Tibial artery (tissue), 4 donors: Measurements from ENCODE around the gene ANAPC13.
A peak's percentile ranks its signal among the peaks of the same experiment; 100 is the strongest.

ENCODE experiments used
- DNase-seq, 2 donors: peaks; one replicate each; pipeline ENCODE4 v3.0.0-alpha.2; 2019
- H3K27ac ChIP-seq, 2 donors: fragments of 200-600 bp; sonication (generic) in 1 of 2; 1 replicate in 1 of 2; 2 replicates in 1 of 2; pipeline ENCODE4 v1.5.1; 2018 to 2019; ENCODE audit warnings: mild to moderate bottlenecking in 1 of 2
- H3K27me3 ChIP-seq, 2 donors: fragments of 200-600 bp; sonication (generic) in 1 of 2; one replicate each; pipeline versions ENCODE4 v1.5.1 to v1.6.0; 2016 to 2019
- H3K36me3 ChIP-seq, 3 donors: fragments of 200-600 bp; sonication (generic) in 2 of 3; one replicate each; pipeline ENCODE4 v1.5.1; 2016 to 2019; ENCODE audit warnings: mild to moderate bottlenecking in 2 of 3
- H3K4me1 ChIP-seq, 4 donors: fragments of 200-600 bp; sonication (generic) in 2 of 4; 1 replicate in 3 of 4; 2 replicates in 1 of 4; pipeline ENCODE4 v1.5.1; 2016 to 2019
- H3K4me3 ChIP-seq, 2 donors: fragments of 200-600 bp; sonication (generic) in 1 of 2; 1 replicate in 1 of 2; 2 replicates in 1 of 2; pipeline ENCODE4 v1.5.1; 2018 to 2019; ENCODE audit warnings: mild to moderate bottlenecking in 2 of 2
- H3K9me3 ChIP-seq, 3 donors: fragments of 200-600 bp; sonication (generic) in 1 of 3; one replicate each; pipeline ENCODE4 v1.5.1; 2016 to 2019
- intact Hi-C: fragments of 100-400 bp; cut with DNase I; formaldehyde crosslinking; loops from one replicate; pipeline ENCODE4 v1.15.0; 2023; ENCODE audit warnings: low total_unique reads
- TF ChIP-seq, protein P1 (sequence below), 2 experiments: fragments of 200-600 bp in 1 of 2; fragments of 450-650 bp in 1 of 2; IDR thresholded peaks; one replicate each; pipeline ENCODE4 v1.5.1; 2017 to 2019; ENCODE audit warnings: antibody characterized with exemption in 2 of 2, mild to moderate bottlenecking in 1 of 2, moderate library complexity in 1 of 2

ANAPC13 gene

DNA sequence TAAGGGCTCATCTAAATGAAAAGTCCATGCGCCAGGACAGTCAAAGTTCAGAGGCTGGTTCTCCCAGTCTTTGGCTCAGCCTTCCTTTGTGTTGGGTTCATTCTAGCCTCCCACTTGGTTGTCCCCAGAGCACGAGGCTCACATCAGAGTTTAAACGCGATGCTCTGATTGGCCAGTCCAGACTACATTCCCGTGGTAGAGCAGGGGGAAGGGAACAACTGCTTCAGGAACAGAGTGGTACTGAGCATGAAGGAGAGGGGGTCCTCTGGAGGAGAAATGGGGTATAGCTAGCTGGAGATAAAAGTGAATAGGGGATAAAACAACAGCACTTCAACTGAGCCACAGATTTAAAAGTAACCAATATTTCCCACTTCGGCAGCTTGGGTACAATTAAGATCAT is 32.2 kb downstream of the ANAPC13 start:
- no peak for DNase-seq
- H3K36me3 ChIP-seq = no peaks in the 10 kb centered on the region
- peaks cover 0 to 8% (median 0%) of the 10 kb centered on the region in 4 donors for H3K4me1 ChIP-seq
- no peaks in the 10 kb centered on the region for H3K27me3 ChIP-seq
- H3K9me3 ChIP-seq = no peaks in the 10 kb centered on the region
- intact Hi-C loops = no loop called here
- TF ChIP-seq, protein P1, sequence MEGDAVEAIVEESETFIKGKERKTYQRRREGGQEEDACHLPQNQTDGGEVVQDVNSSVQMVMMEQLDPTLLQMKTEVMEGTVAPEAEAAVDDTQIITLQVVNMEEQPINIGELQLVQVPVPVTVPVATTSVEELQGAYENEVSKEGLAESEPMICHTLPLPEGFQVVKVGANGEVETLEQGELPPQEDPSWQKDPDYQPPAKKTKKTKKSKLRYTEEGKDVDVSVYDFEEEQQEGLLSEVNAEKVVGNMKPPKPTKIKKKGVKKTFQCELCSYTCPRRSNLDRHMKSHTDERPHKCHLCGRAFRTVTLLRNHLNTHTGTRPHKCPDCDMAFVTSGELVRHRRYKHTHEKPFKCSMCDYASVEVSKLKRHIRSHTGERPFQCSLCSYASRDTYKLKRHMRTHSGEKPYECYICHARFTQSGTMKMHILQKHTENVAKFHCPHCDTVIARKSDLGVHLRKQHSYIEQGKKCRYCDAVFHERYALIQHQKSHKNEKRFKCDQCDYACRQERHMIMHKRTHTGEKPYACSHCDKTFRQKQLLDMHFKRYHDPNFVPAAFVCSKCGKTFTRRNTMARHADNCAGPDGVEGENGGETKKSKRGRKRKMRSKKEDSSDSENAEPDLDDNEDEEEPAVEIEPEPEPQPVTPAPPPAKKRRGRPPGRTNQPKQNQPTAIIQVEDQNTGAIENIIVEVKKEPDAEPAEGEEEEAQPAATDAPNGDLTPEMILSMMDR (IDR thresholded peaks at IDR 0.05) = no peak
- no peak overlapping the region for H3K27ac ChIP-seq
- H3K4me3 ChIP-seq = no peak overlapping the region

DNA sequence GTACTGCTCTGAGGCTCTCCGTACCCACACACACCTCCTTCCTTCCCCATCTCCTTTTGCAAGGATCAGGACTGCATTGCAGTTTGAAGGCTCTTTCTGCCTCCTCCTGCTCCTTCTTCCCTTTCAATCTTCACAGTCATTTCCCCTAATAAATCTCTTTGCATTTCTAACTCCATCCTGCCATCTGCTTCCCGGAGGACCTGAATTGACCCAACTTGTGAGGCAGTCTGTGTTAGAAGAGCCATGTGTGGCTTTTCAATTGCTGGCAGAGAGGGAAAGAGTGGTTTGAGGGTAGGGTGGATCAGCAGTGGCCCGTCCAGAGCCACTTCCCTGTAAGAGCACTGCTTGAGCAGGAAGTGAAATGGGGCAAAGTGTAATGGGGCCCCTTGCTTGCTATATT is 35.8 kb downstream of the ANAPC13 start:
- Histone ChIP-seq H3K9me3 (no peaks in the 10 kb centered on the region), H3K27ac (no peak overlapping the region), H3K27me3 (no peaks in the 10 kb centered on the region), H3K4me3 (no peak overlapping the region), H3K4me1 (peaks cover 0 to 33% (median 24%) of the 10 kb centered on the region in 4 donors), H3K36me3 (no peaks in the 10 kb centered on the region)
- intact Hi-C loops = no loop called here
- TF ChIP-seq, protein P1 (IDR thresholded peaks at IDR 0.05) = no peak
- no peak for DNase-seq

DNA sequence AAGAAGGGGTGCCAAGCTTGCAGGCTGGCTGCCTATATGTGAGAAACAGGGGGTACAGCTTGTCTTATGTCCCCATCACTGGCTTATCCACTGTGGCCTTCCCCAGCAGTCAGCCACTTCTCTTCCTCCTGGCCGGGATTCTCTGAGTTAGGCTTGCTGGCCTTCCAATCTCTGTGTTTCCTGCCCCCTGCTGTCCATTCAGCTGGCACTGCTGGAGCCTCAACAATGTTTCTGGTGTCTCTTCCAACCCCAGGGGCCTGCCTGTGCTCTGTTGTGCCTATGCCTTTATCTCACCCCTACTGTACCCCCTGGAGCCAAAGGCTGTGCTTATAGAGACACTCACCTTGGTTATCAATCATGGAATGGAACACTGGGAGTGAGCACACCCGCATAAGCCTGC is 36.5 kb downstream of the ANAPC13 start:
- Histone ChIP-seq H3K4me1 (peaks cover 0 to 40% (median 26%) of the 10 kb centered on the region in 4 donors), H3K4me3 (no peak overlapping the region), H3K27ac (no peak overlapping the region), H3K9me3 (no peaks in the 10 kb centered on the region), H3K27me3 (no peaks in the 10 kb centered on the region), H3K36me3 (no peaks in the 10 kb centered on the region)
- peak; percentile 41 to 72 for DNase-seq
- intact Hi-C loops = no loop called here
- TF ChIP-seq, protein P1 (IDR thresholded peaks at IDR 0.05) = peak; percentile 24 to 39

DNA sequence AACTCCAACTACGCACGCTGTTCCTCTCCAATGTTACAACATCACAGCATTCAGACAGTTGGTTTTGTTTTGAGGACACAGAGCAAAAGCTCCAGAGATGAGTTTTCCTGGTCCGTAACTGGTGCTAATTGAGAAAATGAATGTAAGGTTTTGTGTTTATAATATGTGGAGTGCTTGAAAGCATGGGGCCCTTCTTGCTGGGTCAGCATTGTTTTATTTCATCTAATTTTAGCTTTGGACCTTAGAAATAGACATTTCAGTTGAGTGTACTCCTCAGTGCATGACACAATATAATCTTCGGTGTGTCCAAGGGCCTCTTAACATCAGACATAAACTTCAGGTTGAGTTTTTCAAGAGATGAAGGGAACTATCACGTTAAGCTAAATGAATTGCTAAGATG is 37.1 kb downstream of the ANAPC13 start:
- Histone ChIP-seq H3K27me3 (no peaks in the 10 kb centered on the region), H3K4me3 (no peak overlapping the region), H3K27ac (no peak overlapping the region), H3K9me3 (no peaks in the 10 kb centered on the region), H3K36me3 (no peaks in the 10 kb centered on the region), H3K4me1 (peaks cover 0 to 42% (median 26%) of the 10 kb centered on the region in 4 donors)
- TF ChIP-seq, protein P1 (IDR thresholded peaks at IDR 0.05) = no peak
- intact Hi-C loops = no loop called here
- DNase-seq = no peak

DNA sequence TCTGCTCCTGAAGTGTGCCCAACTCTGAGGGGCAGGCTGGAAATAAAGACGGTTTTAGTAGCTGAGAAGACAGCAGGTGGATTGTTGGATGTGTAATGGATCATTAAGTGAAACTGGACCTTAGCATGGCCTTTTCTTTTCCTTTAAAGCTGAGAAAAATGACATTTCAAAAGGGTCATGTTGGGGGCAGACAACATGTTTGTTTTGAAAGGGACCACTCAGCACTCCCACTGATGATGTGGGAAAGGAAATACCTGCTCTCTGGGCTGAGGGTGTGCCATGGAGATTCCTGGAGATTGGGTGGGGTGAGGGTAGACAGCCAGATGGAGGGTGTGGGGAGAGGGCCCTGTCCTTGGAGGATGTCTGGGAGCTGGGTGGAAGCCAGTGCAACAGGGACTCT is 38.4 kb downstream of the ANAPC13 start:
- peaks cover 0 to 42% (median 26%) of the 10 kb centered on the region in 4 donors for H3K4me1 ChIP-seq
- no peaks in the 10 kb centered on the region for H3K36me3 ChIP-seq
- intact Hi-C loops = no loop called here
- H3K9me3 ChIP-seq = no peaks in the 10 kb centered on the region
- TF ChIP-seq, protein P1 (IDR thresholded peaks at IDR 0.05) = no peak
- H3K27ac ChIP-seq = peak overlapping the region; percentile 58 to 60
- no peak for DNase-seq
- H3K4me3 ChIP-seq = no peak overlapping the region
- no peaks in the 10 kb centered on the region for H3K27me3 ChIP-seq

DNA sequence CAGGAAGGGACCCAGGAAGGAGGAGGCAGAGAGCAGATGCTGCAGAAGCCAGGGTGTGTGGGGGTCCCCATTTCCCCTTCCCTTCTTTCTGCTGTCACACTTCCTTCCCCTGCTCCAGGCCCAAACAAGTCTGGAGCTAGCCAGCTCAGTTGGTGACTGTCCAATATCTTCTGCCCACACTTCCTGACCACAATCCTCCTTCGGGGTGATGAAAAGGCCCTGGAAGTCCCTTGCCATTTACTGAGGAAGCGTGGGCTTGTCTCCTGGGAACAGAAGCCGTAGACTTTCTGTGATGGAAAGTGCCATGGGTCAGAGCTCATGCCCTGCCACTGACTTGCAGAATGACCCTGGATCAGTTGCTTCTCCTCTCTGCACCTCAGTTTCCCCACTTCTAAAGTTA is 39.0 kb downstream of the ANAPC13 start:
- no peak for DNase-seq
- Histone ChIP-seq H3K36me3 (no peaks in the 10 kb centered on the region), H3K4me1 (peaks cover 0 to 47% (median 29%) of the 10 kb centered on the region in 4 donors), H3K4me3 (no peak overlapping the region), H3K27me3 (no peaks in the 10 kb centered on the region), H3K27ac (peak overlapping the region; percentile 58 to 60), H3K9me3 (no peaks in the 10 kb centered on the region)
- intact Hi-C loops = no loop called here
- TF ChIP-seq, protein P1 (IDR thresholded peaks at IDR 0.05) = no peak
